Measurements from ENCODE around the gene VPREB3.
"Not testable (repeated sequence)": the region's sequence is repeated elsewhere in the genome, so short reads cannot be mapped to it uniquely, and the experiment has no call there.

Gene VPREB3

GRCh38 chr22:23737696-23738095, 16.5 kb downstream of the VPREB3 start:
- no peak overlapping the region for H4K8ac ChIP-seq (ENCODE audit: low read depth, low read length)
- no peak overlapping the region for H3K18ac ChIP-seq (ENCODE audit: low read length)
- H3K79me2 ChIP-seq (ENCODE audit: control insufficient read depth, insufficient read depth, low read length, poor library complexity), result no peaks in the 10 kb centered on the region
- H2AFZ ChIP-seq (ENCODE audit: insufficient read depth, low read length, poor library complexity), result no peak overlapping the region
- no peak overlapping the region for H3K23ac ChIP-seq (ENCODE audit: low read length)
- H3K9me3 ChIP-seq (ENCODE audit: insufficient read depth, low read depth, low read length), result peaks cover 3% of the 10 kb centered on the region
- no peak overlapping the region for H3K27ac ChIP-seq (ENCODE audit: low read depth, low read length)
- no peak overlapping the region for H2BK5ac ChIP-seq (ENCODE audit: low read depth, low read length, poor library complexity)
- H3K4me2 ChIP-seq (ENCODE audit: low read length), result no peak overlapping the region
- H4K12ac ChIP-seq (ENCODE audit: low read depth, low read length), result no peak overlapping the region
- no peak for DNase-seq
- no peak overlapping the region for H3K4me3 ChIP-seq (ENCODE audit: low read depth, low read length)
- H3K9ac ChIP-seq (ENCODE audit: low read length), result no peak overlapping the region
- no peak overlapping the region for H2BK12ac ChIP-seq (ENCODE audit: low read length)
- no peak overlapping the region for H3K14ac ChIP-seq (ENCODE audit: low read length)
- H3K4me1 ChIP-seq (ENCODE audit: control insufficient read depth in 1 of 2, insufficient read depth in 2 of 2, low read length in 2 of 2), result no peaks in the 10 kb centered on the region
- H4K91ac ChIP-seq (ENCODE audit: low read depth, low read length), result no peak overlapping the region
- H3K4ac ChIP-seq (ENCODE audit: low read depth, low read length), result no peak overlapping the region
- no peaks in the 10 kb centered on the region for H3K27me3 ChIP-seq (ENCODE audit: insufficient read depth, low read length)
- no peaks in the 10 kb centered on the region for H3K36me3 ChIP-seq (ENCODE audit: control insufficient read depth in 1 of 2, insufficient read depth in 2 of 2, low read length in 2 of 2)
- no peaks in the 10 kb centered on the region for H3K79me1 ChIP-seq (ENCODE audit: low read length)
- no peak overlapping the region for H2AK5ac ChIP-seq (ENCODE audit: low read length)
- no peak overlapping the region for H2BK120ac ChIP-seq (ENCODE audit: insufficient read depth, low read length, poor library complexity)

GRCh38 chr22:23728108-23728507, 26.1 kb downstream of the VPREB3 start:
- not testable (repeated sequence) for H3K4ac ChIP-seq (ENCODE audit: low read depth, low read length); H3K4me1 ChIP-seq (ENCODE audit: control insufficient read depth in 1 of 2, insufficient read depth in 2 of 2, low read length in 2 of 2); H3K4me3 ChIP-seq (ENCODE audit: low read depth, low read length); H4K91ac ChIP-seq (ENCODE audit: low read depth, low read length); H3K9ac ChIP-seq (ENCODE audit: low read length); H2BK5ac ChIP-seq (ENCODE audit: low read depth, low read length, poor library complexity); H2AFZ ChIP-seq (ENCODE audit: insufficient read depth, low read length, poor library complexity); H3K79me2 ChIP-seq (ENCODE audit: control insufficient read depth, insufficient read depth, low read length, poor library complexity); H3K4me2 ChIP-seq (ENCODE audit: low read length); H2BK12ac ChIP-seq (ENCODE audit: low read length); H3K27ac ChIP-seq (ENCODE audit: low read depth, low read length); H2BK120ac ChIP-seq (ENCODE audit: insufficient read depth, low read length, poor library complexity); H4K8ac ChIP-seq (ENCODE audit: low read depth, low read length); H3K27me3 ChIP-seq (ENCODE audit: insufficient read depth, low read length); H4K12ac ChIP-seq (ENCODE audit: low read depth, low read length); H3K23ac ChIP-seq (ENCODE audit: low read length); H3K9me3 ChIP-seq (ENCODE audit: insufficient read depth, low read depth, low read length); H3K14ac ChIP-seq (ENCODE audit: low read length); H3K36me3 ChIP-seq (ENCODE audit: control insufficient read depth in 1 of 2, insufficient read depth in 2 of 2, low read length in 2 of 2); H3K18ac ChIP-seq (ENCODE audit: low read length); H3K79me1 ChIP-seq (ENCODE audit: low read length); H2AK5ac ChIP-seq (ENCODE audit: low read length); DNase-seq
- WGBS (ENCODE audit: extremely low coverage, insufficient coverage, insufficient read length), result no CpG with 5 or more reads among the region's 4 CpGs

DNA sequence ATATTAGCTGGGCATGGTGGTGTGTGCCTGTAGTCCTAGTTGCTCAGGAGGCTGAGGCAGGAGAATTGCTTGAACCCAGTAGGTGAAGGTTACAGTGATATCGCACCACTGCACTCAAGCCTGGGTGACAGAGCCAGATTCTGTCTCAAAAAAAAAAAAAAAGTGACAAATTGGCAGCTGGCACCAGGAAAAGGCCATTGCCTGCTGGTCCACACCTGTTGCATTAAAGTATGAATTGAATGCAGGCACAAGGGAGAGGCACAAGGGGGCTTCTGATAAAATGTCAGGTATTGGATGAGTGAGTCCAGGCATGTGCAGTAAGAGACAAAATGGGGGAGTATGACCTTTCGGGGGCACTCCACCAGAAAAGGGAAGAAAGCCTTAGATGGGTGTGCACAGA, 31.5 kb downstream of the VPREB3 start:
- Histone ChIP-seq H3K23ac (ENCODE audit: low read length) (no peak overlapping the region), H2AFZ (ENCODE audit: insufficient read depth, low read length, poor library complexity) (no peak overlapping the region)
- no CpG with 5 or more reads among the region's 2 CpGs for WGBS (ENCODE audit: extremely low coverage, insufficient coverage, insufficient read length)

GRCh38 chr22:23722160-23722559, 32.1 kb downstream of the VPREB3 start:
- Histone ChIP-seq H3K4ac (ENCODE audit: low read depth, low read length) (no peak overlapping the region), H2BK120ac (ENCODE audit: insufficient read depth, low read length, poor library complexity) (no peak overlapping the region), H3K4me2 (ENCODE audit: low read length) (no peak overlapping the region), H3K79me2 (ENCODE audit: control insufficient read depth, insufficient read depth, low read length, poor library complexity) (no peaks in the 10 kb centered on the region), H3K23ac (ENCODE audit: low read length) (no peak overlapping the region), H3K36me3 (ENCODE audit: control insufficient read depth in 1 of 2, insufficient read depth in 2 of 2, low read length in 2 of 2) (no peaks in the 10 kb centered on the region), H3K18ac (ENCODE audit: low read length) (no peak overlapping the region), H3K27me3 (ENCODE audit: insufficient read depth, low read length) (no peaks in the 10 kb centered on the region), H4K8ac (ENCODE audit: low read depth, low read length) (no peak overlapping the region), H2BK5ac (ENCODE audit: low read depth, low read length, poor library complexity) (no peak overlapping the region), H2BK12ac (ENCODE audit: low read length) (no peak overlapping the region), H2AFZ (ENCODE audit: insufficient read depth, low read length, poor library complexity) (no peak overlapping the region), H3K27ac (ENCODE audit: low read depth, low read length) (no peak overlapping the region), H3K79me1 (ENCODE audit: low read length) (peaks cover 4% of the 10 kb centered on the region), H4K91ac (ENCODE audit: low read depth, low read length) (no peak overlapping the region), H2AK5ac (ENCODE audit: low read length) (no peak overlapping the region), H3K9ac (ENCODE audit: low read length) (no peak overlapping the region), H3K9me3 (ENCODE audit: insufficient read depth, low read depth, low read length) (no peaks in the 10 kb centered on the region), H3K14ac (ENCODE audit: low read length) (no peak overlapping the region), H3K4me1 (ENCODE audit: control insufficient read depth in 1 of 2, insufficient read depth in 2 of 2, low read length in 2 of 2) (peaks cover 2 to 4% of the 10 kb centered on the region in 2 experiments), H3K4me3 (ENCODE audit: low read depth, low read length) (no peak overlapping the region), H4K12ac (ENCODE audit: low read depth, low read length) (no peak overlapping the region)
- WGBS (ENCODE audit: extremely low coverage, insufficient coverage, insufficient read length), result no CpG with 5 or more reads among the region's 4 CpGs
- no peak for DNase-seq

More for the DNA sequence above, 31.5 kb downstream of the VPREB3 start:
- Histone ChIP-seq H3K9me3 (ENCODE audit: insufficient read depth, low read depth, low read length) (no peaks in the 10 kb centered on the region), H3K4me2 (ENCODE audit: low read length) (no peak overlapping the region), H3K4ac (ENCODE audit: low read depth, low read length) (no peak overlapping the region), H3K18ac (ENCODE audit: low read length) (no peak overlapping the region), H3K4me3 (ENCODE audit: low read depth, low read length) (no peak overlapping the region), H3K79me1 (ENCODE audit: low read length) (no peaks in the 10 kb centered on the region), H3K4me1 (ENCODE audit: control insufficient read depth in 1 of 2, insufficient read depth in 2 of 2, low read length in 2 of 2) (no peaks in the 10 kb centered on the region), H2BK12ac (ENCODE audit: low read length) (no peak overlapping the region), H3K9ac (ENCODE audit: low read length) (no peak overlapping the region), H3K27me3 (ENCODE audit: insufficient read depth, low read length) (no peaks in the 10 kb centered on the region), H4K12ac (ENCODE audit: low read depth, low read length) (no peak overlapping the region), H3K27ac (ENCODE audit: low read depth, low read length) (no peak overlapping the region), H2AK5ac (ENCODE audit: low read length) (no peak overlapping the region), H2BK120ac (ENCODE audit: insufficient read depth, low read length, poor library complexity) (no peak overlapping the region), H4K91ac (ENCODE audit: low read depth, low read length) (no peak overlapping the region), H4K8ac (ENCODE audit: low read depth, low read length) (no peak overlapping the region), H3K14ac (ENCODE audit: low read length) (no peak overlapping the region), H3K79me2 (ENCODE audit: control insufficient read depth, insufficient read depth, low read length, poor library complexity) (no peaks in the 10 kb centered on the region), H3K36me3 (ENCODE audit: control insufficient read depth in 1 of 2, insufficient read depth in 2 of 2, low read length in 2 of 2) (no peaks in the 10 kb centered on the region), H2BK5ac (ENCODE audit: low read depth, low read length, poor library complexity) (no peak overlapping the region)
- no peak for DNase-seq
